COLO668 (cell line): ENCODE data around the gene ABTB2.
"Not testable (repeated sequence)": the region's sequence is repeated elsewhere in the genome, so short reads cannot be mapped to it uniquely, and the experiment has no call there.

Experiments used
- DNase-seq: peaks from one replicate; lab custom pipeline; 2025; ENCODE audit not compliant: unreplicated experiment; lab: John Stamatoyannopoulos, UW

The ABTB2 gene

DNA sequence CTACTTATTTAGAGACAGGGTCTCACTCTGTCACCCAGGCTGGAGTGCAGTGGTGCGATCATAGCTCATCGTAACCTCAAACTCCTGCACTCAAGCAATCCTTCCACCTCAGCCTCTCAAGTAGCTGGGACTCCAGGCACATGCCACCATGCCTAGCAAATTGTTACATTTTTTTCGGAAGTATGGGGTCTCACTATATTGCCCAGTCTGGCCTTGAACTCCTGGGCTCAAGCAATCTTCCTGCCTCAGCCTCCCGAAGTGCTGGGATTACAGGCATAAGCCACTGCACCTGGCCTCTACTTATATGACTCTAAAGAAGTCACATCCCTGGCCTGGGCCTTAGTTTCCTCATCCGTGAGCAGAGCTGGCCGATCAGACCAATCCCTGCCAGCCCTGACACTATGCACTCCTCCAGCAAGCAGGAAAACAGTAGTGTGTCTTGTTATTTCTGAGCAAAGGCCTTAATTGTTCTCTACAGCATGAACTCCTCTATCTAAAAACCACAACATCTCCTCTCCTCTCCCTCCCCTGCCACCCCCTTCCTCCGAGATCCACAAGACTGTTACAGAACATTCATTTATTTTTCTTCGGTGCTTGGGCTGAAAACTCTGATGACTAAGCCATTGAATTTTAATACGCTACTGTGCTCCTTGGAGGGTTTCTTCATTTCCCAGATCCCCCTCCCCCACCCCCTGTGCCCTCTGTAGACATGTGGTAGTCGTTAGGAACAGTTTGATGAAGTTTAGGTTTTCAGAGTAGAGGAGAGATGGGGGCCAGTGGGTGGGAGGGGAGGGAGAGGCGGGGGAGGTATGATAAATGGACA is 91.5 kb downstream of the ABTB2 start:
- no peak for DNase-seq

DNA sequence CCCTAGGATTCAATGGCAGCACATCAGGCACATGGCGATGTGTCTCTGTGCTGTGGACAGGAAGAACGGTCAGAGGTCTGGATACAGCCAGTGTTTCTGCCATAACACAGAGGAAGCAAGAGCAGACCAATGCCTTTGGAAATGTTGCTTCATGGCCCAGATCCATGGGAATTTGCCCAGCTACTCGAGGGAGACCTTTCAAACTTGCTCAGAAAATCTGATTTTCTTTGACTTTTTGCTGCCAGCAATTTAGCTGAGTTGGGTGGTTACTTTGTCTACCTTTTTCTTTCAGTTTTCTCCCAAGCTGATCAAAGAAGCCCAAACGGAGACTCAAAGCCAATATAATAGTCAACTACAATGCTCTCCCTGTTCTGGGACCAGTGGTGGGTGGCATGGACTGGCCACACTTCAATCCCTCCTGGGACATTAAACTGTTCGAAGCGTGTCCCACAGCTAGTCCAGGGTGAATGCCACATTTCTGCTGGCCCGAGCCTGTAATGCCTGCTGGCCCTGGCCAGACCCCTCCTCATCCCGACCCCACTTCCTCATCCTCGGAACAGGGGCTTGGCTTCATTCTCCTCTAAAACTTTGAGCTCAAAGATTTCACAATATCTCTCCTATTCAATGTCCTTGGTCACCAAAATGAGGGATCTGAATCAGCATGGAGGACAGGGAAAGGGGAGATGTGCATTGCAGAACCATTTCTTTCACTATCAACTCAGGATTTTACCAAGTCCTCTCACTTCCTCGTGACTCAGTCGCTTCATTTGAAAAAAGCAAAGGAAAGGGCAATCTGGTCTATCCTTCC is 93.3 kb downstream of the ABTB2 start:
- no peak for DNase-seq

DNA sequence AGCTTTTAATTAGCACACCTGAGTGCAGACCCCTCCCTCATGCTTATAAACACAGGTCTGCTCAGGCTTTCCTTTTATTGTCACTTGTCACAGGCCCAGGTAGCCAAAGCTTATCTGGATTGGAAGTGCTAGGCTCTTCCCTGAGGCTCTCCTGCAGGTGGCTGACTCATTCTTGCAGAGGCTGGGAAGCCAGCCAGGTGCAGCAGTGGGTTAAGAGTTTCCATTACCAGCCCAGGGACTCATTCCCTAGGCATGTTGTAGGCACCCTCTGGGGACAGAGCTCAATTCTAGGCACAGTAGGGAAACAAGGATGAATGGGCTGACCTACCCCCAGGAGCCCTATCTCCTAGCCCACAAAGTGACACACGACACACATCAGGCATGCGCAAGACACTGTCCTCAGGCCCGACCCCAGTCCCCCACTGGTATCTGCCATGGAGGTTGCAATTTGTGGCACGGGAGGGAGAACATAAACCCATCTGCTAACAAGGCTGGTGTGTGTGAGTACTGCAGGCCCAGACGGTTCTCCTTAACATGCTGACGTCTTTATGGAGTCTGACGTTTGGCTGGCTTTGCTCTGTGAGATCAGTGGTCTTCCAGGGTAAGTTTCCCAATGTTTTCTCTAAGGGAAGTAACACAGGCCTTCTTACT is 94.2 kb downstream of the ABTB2 start:
- DNase-seq = peak; percentile 73

DNA sequence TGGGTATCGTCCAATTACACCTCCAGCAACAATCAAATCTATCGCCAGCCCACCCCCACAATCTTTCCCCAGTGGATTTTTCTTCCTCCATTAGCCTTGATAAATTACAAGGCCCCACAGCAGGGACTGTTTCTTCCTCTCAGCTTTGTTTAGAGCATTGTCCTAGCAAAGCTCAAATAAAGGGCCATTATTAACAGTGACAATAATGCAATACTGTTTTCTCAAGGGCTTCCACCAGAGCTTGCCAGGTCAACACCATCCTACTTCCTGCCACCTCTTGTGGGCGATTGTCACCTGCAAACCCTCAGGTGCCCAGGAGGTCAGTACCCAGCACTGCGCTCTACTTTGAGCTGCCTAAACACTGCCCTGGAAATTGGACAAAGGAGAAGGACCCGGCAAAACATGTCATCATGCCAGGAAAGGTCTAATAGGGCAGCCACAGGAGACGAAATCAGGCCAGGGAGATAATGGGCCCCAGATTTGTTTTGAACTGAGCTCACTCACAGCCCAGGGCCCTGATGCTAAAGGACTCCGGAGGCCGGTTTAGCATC is 95.2 kb downstream of the ABTB2 start:
- peak; percentile 12 for DNase-seq

DNA sequence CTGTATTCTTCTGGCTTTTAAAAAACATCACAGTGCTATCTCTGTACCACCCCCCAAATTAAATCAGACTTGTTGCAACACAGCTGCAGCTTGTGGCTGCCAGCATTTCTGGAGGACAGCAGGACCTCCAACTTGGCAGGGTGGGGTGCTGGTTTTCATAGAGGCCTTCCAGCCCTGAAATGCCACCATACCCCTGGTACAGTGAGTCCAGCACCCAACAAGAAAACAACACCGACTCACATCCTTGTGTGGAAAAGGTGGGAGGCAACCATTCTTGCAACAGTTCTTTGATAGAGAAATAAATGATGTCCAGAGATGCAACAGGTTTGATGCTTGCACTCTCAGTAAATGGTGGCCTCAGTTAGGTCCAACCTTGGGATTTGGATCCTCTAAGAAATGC is 96.0 kb downstream of the ABTB2 start:
- no peak for DNase-seq

DNA sequence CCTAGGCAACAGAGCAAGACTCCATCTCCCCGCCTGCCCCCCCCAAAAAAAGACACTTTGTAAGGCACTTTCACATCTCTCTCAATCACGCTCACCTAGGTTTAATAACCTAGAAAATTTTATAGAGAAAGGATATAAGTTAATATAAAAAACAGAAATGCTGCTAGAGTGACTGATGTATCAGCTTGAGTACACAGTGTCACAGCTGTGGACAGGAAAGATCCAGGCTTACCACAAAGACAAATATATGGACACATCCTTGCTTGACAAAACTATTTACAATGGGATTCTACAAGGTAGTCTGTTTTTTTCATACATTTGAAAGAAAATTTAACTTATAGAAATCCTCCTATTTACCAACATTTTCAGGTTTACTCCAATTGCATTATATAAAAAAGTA is 96.7 kb downstream of the ABTB2 start:
- no peak for DNase-seq

DNA sequence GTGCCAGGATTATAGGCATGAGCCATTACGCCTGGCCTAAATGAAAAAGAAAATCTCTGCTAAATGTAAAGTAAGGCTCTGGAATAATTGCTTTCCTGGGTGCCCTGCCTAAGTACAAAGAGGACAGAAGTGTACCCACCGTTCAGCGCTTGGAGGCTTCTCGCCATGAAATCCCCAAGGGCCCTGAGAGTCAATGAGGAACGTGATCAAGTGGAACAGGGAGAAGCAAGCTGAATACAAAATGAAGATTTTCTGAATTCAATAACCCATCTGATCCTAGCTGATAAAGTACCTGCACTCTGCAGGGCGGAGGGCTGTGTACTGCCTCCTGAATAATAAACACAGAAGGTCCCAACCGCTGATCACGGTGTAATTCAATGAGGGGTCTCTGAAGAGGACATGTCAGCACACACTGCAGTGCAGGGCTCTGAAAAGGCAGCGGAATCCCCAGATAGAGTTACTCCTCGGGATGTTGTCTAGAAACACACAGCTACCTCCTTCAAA is 97.7 kb downstream of the ABTB2 start:
- DNase-seq = no peak

DNA sequence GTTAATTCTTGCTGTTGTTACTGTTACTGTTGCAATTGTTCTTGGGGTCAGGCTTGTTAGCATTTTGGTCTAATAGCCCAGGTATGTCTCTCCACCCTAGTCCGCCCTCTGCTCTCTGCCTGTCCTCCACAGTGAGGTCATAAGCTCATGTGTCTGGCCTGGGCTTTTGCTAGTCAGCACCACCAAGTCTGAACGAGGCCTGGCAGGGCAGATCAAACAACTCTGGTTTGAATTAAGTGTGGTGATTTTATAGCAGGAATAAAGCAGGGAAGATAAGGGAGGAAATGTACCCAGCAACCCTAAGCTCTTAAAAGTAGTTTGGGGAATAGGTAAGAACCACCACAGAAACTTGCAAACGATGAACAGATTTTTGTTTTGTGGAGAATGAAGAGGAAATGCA is 98.7 kb downstream of the ABTB2 start:
- no peak for DNase-seq

DNA sequence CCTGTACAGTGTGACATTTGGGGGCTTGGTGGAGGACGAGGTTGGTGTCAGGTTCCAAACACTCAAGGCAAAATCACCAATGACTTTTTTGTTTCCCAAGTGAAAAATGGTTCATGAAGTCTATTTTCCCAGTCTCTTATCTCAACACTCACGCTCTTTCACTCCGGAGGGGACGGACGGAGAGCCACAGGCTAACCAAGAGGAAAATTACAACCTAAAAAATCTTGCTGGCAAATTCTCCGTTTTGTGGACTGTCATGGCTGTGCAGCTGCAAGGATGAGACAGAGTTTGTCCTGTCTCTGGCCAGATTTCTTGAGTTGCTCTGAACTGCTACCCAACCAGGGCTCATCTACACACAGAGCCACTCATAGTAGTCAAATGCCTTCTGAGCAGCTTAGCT is 101.2 kb downstream of the ABTB2 start:
- DNase-seq = no peak

DNA sequence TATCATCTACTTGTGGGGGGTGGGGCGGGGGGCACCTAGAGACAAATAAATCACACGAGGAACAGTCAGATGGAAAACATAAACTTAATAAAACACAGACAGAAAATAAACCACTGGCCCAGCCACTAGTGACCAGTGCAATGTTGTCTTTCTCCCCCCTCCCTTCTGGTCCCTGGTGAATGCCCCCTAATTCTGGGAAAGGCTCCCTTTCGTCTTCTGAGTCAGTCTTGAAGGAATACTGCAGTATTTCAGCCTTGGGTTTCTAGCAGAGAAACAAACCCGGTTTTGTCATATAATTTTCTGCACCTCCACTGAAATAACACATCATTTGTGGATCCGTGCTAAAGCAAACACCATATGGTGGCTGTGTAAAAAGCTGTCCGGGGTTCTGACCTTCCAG is 101.7 kb downstream of the ABTB2 start:
- no peak for DNase-seq

DNA sequence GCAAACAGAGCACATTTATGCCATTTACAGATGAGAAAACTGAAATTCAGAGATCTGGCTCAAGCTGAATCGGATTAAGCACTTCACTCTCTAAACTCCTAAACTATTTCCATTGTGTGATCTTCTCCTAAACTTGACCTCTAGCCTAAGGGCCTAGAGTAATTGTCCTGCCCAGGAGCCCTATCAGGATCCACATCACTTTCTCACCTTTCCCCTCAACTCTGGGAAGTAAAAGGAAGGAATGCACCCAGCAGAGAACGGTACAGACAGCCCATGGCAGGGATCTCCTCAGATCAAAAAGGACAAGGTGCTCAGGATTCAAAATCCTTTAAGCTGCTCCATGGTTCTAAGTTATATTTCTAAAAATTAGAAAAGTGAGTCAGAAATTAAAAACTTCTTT is 102.7 kb downstream of the ABTB2 start:
- no peak for DNase-seq

DNA sequence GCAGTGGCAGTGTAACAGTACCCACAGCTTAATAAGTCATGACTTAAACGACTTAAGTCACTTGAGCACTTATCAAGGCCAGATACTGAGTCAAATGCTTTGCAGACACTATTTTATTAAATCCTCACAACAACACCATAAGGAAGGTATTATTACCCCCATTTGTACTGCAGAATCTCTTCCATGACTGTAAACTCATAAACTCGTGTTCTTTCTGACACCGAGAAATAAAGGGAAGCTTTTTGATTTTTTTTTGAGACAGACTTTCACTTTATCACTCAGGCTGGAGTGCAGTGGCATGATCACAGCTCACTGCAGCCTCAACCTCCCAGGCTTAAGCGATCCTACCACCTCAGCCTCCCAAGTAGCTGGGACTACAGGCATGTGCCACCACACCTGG is 103.8 kb downstream of the ABTB2 start:
- no peak for DNase-seq

DNA sequence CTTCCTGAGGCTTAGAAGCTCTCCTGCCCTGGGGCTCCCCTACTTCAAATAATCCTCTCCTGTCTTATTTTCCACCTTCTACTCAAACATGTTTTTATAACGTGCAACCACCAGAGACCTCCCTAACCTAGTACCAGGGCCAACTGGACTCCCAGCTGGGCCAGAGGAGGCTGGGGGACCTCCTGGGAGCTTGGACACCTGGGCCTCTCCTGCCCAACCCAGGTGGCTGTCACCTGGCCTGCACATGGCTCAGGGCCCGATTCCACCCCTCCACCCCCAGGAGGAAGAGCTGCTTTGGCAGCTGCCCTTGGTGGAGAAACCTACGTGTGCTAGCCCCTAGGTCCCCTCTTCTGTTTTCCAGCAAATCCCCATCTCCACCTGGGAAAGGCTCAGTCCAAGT is 105.2 kb downstream of the ABTB2 start:
- peak; percentile 45 for DNase-seq

DNA sequence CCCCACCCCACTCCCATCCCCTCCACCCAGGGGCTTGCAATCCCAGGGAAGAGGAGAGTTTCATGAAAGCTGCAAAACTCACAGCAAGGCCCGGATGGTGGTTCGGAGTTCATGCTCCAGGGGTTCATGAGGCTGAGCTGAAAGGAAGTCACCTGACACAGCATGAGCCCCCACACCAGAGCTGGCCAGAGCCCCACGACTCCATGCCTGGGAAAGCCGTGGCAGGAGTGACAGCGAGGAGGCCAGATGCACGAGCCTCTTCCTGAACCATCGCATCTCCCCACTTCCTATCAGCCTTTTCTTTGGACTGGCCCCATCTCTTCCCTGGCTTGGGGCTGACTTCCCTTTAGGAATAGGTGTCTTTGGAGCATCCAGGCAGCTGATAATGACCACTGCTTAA is 105.8 kb downstream of the ABTB2 start:
- DNase-seq = no peak

DNA sequence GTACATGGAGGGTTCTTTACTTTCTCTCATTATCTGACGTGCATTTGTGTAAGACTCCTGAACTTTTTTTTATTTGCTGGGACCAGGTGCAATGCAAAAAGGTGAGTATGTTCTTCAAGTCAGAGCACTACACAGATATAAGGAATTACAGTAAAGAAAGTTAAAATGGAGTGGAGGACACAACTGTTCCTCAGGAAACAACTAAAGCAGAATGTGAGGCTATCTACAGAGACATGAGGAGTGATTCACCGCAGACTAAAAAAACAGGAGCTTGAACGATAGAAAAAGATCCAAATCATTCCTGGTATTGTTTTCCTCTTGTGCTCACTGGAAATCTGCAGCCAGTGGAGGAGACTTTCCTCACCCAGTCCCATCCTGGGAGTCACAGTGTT is 106.2 kb downstream of the ABTB2 start:
- DNase-seq = no peak

DNA sequence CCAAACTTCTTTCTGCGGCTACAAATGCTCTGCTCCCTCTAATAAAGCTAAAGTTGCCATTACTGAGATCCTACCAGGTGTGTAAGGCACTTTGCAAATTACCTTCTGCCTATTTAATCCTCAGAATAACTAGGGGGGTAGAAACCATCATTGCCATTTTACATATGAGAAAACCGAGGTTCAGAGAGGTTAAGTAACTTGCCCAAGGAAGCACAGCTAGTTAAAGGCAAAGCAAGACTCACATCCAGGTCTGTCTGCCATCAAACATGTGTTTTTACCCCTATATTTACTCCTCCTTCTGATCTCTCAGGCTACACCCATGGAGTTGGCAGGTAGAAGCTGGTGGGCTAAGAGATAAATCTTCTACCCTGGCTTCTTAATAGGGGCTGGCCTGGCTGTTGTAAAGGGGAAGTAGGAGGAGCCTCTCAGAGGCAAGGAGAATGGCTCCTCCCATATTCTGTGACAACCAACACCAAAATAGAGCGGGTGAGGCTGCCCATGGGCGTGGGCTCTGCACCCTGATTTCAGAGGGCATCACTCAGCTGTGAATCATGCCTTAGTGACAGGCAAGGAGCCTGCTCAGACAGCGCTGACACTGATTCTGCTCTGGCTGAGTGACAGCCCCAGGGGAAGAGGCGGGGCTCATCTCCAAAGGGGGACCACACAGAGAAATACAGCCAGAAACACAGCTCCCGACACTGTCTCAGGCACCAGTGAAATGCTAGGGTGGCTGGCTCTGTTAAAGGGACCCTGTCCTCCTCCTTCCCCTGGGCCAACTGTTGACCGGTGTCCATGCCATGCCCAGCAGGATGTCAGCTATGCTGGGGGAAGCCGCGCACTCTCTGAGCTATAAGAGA is 106.8 kb downstream of the ABTB2 start:
- DNase-seq = no peak

DNA sequence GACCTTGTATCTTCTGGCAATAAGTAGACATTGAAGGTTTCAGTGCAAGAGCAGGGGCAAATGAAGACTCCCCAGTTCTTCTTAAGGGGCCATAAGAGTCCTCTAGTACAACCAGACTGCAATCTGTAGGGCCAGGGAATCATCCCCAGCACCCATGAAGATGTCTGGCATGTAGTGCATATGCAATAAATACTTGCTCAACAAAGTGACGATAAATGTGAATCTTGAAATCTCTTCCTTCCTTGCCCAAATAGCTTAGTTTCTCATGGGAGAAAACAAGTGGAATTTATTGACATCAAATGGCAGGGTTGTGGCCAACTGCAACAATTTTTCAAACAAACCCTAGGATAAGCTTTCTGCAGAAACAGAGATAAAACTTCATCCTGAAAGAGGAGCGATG is 107.6 kb downstream of the ABTB2 start:
- DNase-seq = no peak

DNA sequence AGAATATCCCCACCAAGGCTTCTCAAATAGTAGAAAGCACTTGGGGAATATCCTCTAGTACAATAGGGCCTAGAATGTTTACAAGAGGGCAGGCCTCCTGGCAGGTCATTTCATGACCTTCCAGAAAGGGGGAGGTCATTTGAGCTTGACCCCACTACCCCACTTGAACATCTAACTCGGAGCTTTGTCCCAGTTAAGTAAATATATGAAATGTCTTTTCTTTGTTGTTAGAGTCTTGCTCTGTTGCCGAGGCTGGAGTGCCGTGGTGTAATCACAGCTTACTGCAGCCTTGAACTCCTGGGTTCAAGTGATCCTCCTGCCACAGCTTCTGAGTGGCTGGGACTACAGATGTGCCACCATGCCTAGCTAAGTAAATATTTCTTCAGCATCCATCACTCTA is 108.4 kb downstream of the ABTB2 start:
- no peak for DNase-seq

DNA sequence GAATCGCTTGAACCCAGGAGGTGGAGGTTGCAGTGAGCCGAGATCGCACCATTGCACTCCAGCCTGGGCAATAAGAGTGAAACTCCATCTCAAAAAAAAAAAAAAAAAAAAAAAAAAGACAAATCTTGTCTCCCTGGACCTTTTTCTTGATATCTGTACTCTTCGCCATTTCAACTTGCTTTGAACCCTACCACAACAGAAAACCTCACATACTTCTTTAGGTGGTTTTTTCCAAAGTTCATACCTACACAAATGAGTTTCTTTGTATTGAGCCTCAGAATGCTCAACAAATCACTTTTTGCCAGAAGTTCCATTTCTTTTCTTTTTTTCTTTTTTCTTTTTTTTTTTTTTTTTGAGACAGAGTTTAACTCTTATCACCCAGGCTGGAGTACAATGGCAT is 111.3 kb downstream of the ABTB2 start:
- not testable (repeated sequence) for DNase-seq

DNA sequence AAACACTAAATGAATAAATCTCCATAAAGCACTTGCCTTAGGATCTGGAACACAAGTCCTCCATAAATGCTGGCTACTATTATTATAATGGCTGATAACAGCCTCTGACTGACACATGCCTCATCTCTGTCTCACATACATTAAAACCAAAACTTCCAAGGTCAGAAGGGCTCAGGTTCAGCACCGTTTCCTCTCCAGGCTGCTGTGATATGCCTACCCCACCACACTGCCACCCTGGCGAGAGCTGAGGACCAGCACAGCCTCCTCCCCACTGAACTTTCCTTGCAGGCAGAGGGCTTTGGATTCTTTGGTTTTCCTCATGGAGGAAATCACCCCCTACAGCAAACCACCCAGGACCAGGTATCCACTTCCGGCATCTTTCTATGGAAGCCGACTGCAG is 112.8 kb downstream of the ABTB2 start:
- DNase-seq = no peak
